K562 (cell line): ENCODE measurements around the gene ARHGEF17. TPM values are rescaled to one million over a fixed set of nuclear protein-coding genes. Genes with fewer than 3 reads are reported as not detected.

Source experiments
- ATAC-seq: fragments of 200-7000 bp; cut with Tn5 transposase; 3 replicates; pipeline ENCODE4 v1.9.1; 2020; ENCODE audit warnings: moderate library complexity
- BruUV-seq: library from RNA; stranded (reverse); fragments of 400-500 nt; replicated peaks from 2 replicates; lab custom pipeline; 2021; lab: Mats Ljungman, UMichigan
- CTCF ChIA-PET: fragments of 300-600 bp; formaldehyde crosslinking; extraction: SDS; loops from one replicate; lab custom pipeline; 2021; ENCODE audit warnings: low intra/inter-chr PET ratio; lab: Yijun Ruan, JAX
- POLR2A ChIA-PET: fragments of 300-600, 350-650 bp; sonication (Branson Sonifier 250); formaldehyde crosslinking; extraction: SDS; loops from one replicate; lab custom pipeline; 2021; ENCODE audit warnings: antibody characterized with exemption, inconsistent platforms; lab: Yijun Ruan, JAX
- DNase-seq, 4 experiments: peaks; one replicate each; pipeline versions ENCODE4 v3.0.0 to v3.0.0-alpha.2; 2011 to 2018; ENCODE audit warnings: low spot score in 3 of 4, mixed read lengths in 3 of 4; ENCODE audit errors: extremely low read depth in 1 of 4
- FAIRE-seq: peaks from 2 replicates; lab custom pipeline; 2011; peaks lifted over from hg19 to GRCh38; lab: Jason Lieb, UNC
- H2AFZ ChIP-seq: 2 replicates; pipeline ENCODE4 v1.6.0; 2011; ENCODE audit warnings: low read depth, low read length, control low read depth, inconsistent platforms
- H3K27ac ChIP-seq: fragments of 200-600 bp; 3 replicates; pipeline ENCODE4 v1.8.0; 2011; ENCODE audit warnings: low read depth, mild to moderate bottlenecking, control low read depth, inconsistent platforms, low read length, moderate library complexity, mixed read lengths; ENCODE audit errors: extremely low read depth
- H3K27me3 ChIP-seq, 2 experiments: fragments of 300-600 bp in 1 of 2; 2 replicates in 1 of 2; 3 replicates in 1 of 2; pipeline versions ENCODE4 v1.6.0 to v1.8.0; 2011; ENCODE audit warnings: inconsistent platforms in 2 of 2, low read length in 2 of 2, mild to moderate bottlenecking in 1 of 2, mixed read lengths in 1 of 2, moderate library complexity in 1 of 2; ENCODE audit not compliant: control insufficient read depth in 2 of 2, insufficient read depth in 2 of 2
- H3K36me3 ChIP-seq: fragments of 300-600 bp; 3 replicates; pipeline ENCODE4 v1.8.0; 2011; ENCODE audit warnings: mild to moderate bottlenecking, low read length, inconsistent platforms; ENCODE audit not compliant: control insufficient read depth, insufficient read depth
- H3K4me1 ChIP-seq, 2 experiments: fragments of 200-600 bp in 1 of 2; replicated peaks in 1 of 2; 2 replicates in 1 of 2; 3 replicates in 1 of 2; pipeline versions ENCODE4 v1.5.1 to v1.8.0; 2011; ENCODE audit warnings: inconsistent platforms in 2 of 2, low read length in 2 of 2, mild to moderate bottlenecking in 1 of 2, mixed read lengths in 1 of 2, moderate library complexity in 1 of 2; ENCODE audit not compliant: control insufficient read depth in 2 of 2, insufficient read depth in 2 of 2
- H3K4me2 ChIP-seq: 2 replicates; pipeline ENCODE4 v1.6.1; 2011; ENCODE audit warnings: low read length, control low read depth, inconsistent platforms, mixed read lengths; ENCODE audit not compliant: insufficient read depth
- H3K4me3 ChIP-seq: fragments of 200-600 bp; sonication (generic), shearing (Covaris generic); 2 replicates; pipeline ENCODE4 v1.5.1; 2016; ENCODE audit warnings: control low read depth, inconsistent platforms
- H3K79me2 ChIP-seq: fragments of 200-600 bp; 3 replicates; pipeline ENCODE4 v1.8.0; 2011; ENCODE audit warnings: low read length, inconsistent platforms; ENCODE audit not compliant: control insufficient read depth, insufficient read depth
- H3K9ac ChIP-seq, 2 experiments: 2 replicates each; pipeline versions ENCODE4 v1.6.0 to v1.6.1; 2011; ENCODE audit warnings: low read depth in 2 of 2, low read length in 2 of 2, control low read depth in 1 of 2, inconsistent platforms in 1 of 2, mild to moderate bottlenecking in 1 of 2, mixed read lengths in 1 of 2; ENCODE audit not compliant: insufficient read depth in 1 of 2
- H3K9me1 ChIP-seq: one replicate; pipeline ENCODE4 v1.6.0; 2011; ENCODE audit warnings: inconsistent platforms, mild to moderate bottlenecking, low read length, moderate library complexity; ENCODE audit not compliant: control insufficient read depth, insufficient read depth
- H3K9me3 ChIP-seq: replicated peaks from 2 replicates; pipeline ENCODE4 v1.5.1; 2011; ENCODE audit warnings: low read depth, low read length, inconsistent platforms; ENCODE audit not compliant: control insufficient read depth, insufficient read depth
- H4K20me1 ChIP-seq: replicated peaks from 2 replicates; pipeline ENCODE4 v1.6.1; 2011; ENCODE audit warnings: low read length, inconsistent platforms, mixed read lengths; ENCODE audit not compliant: control insufficient read depth, insufficient read depth
- CHD2 ChIP-seq: IDR thresholded peaks from 2 replicates; pipeline ENCODE4 v1.6.1; 2011; ENCODE audit warnings: low read depth, low read length
- NFIX ChIP-seq: fragments of 250-450 bp; sonication (Bioruptor Pico); IDR thresholded peaks from 2 replicates; pipeline ENCODE4 v1.4.0; 2020; ENCODE audit warnings: low read depth, mild to moderate bottlenecking, moderate library complexity
- NFRKB ChIP-seq: fragments of 450-650 bp; IDR thresholded peaks from 2 replicates; pipeline ENCODE4 v1.6.1; 2016; ENCODE audit warnings: low read depth
- PCBP1 ChIP-seq: fragments of 200-400 bp; formaldehyde crosslinking; IDR thresholded peaks from 2 replicates; pipeline ENCODE4 v1.6.1; 2018; ENCODE audit warnings: mild to moderate bottlenecking, low read depth, low read length; ENCODE audit not compliant: poor library complexity, severe bottlenecking
- SIX5 ChIP-seq, 2 experiments: IDR thresholded peaks; 2 replicates each; pipeline ENCODE4 v1.6.1; 2011; ENCODE audit warnings: low read length in 2 of 2, borderline replicate concordance in 1 of 2, low read depth in 1 of 2, mild to moderate bottlenecking in 1 of 2, moderate library complexity in 1 of 2; ENCODE audit not compliant: insufficient read depth in 1 of 2
- WGBS: fragments of 100-300 bp; shearing (Covaris generic); methylation state at CpG from one replicate; pipeline ENCODE4 v1.1.6; 2016; ENCODE audit warnings: low coverage, mixed read lengths; ENCODE audit not compliant: insufficient coverage; ENCODE audit errors: missing lambda C conversion rate; 5-methylcytosine and 5-hydroxymethylcytosine counted together
- in situ Hi-C: fragments of 300-500 bp; cut with MboI; formaldehyde crosslinking; loops from 4 replicates; pipeline ENCODE4 v1.15.0; 2018; ENCODE audit warnings: inconsistent platforms, mixed read lengths
- intact Hi-C: fragments of 100-400 bp; cut with micrococcal nuclease; formaldehyde crosslinking; loops from 2 replicates; pipeline ENCODE4 v1.14.2; 2022
- polyA plus RNA-seq, 8 experiments: library from polyadenylated mRNA; depleted of rRNA in 4 of 8; stranded (reverse) in 5 of 8; unstranded in 3 of 8; fragments of >200 nt; fragmentation: Nextera tagmentation in 2 of 8; fragmentation: Illumina TruSeq in 1 of 8; extraction: Ambion mirVana in 2 of 8; extraction: Trizol in 1 of 8; gene quantifications; 2 replicates each; pipeline versions ENCODE4 v1.2.1 to v1.2.3, GENCODE V29; 2011 to 2014; ENCODE audit warnings: inconsistent platforms in 1 of 8, missing spikeins in 1 of 8
- total RNA-seq, 7 experiments: library from RNA; depleted of rRNA in 6 of 7; stranded (reverse); fragments of >200 nt in 6 of 7; fragmentation: Illumina TruSeq in 2 of 7; extraction: Trizol in 2 of 7; gene quantifications; 2 replicates each; pipeline versions ENCODE4 v1.2.1 to v1.2.3, GENCODE V29; 2011 to 2021; ENCODE audit warnings: low replicate concordance in 1 of 7
- TF ChIP-seq, protein P1 (sequence below): sonication (generic); formaldehyde crosslinking; IDR thresholded peaks from 2 replicates; pipeline ENCODE4 v1.8.0; 2022; ENCODE audit warnings: mild to moderate bottlenecking, missing genetic modification reagents
- TF ChIP-seq, protein P2 (sequence below): fragments of 250-450 bp; sonication (Bioruptor Pico); IDR thresholded peaks from 2 replicates; pipeline ENCODE4 v1.4.0; 2020

Gene ARHGEF17
- total and polyA plus RNA-seq, 9 of the 15 experiments (the other 6 are each of a cell fraction or from before 2014, with no cell fraction given): 0.04 to 0.68 (median 0.10) TPM; not detected in 2

DNA sequence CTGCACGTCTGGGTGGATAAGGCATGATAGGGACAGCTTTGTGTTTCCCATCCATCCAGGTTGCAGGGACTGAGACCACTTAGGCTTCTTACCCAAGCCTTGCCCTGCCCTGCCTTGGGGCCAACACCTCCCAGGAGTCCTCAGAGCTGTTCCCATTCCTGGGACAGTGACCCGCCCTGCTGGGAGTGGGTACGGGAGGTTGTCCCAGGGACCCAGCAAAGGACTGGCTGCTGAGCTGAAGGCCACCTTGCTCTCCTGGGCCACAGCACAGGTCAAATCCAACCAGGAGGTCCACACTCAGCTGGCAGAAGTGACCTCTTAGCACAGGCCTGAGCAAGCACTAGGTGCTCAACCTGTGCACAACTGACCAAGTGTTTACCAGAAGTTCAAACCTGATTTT is 16.9 kb upstream of the ARHGEF17 start:
- FAIRE-seq: no peak
- in situ Hi-C loops: loop anchor here (5.0 kb wide), 2 partner anchors 46 to 104 kb away; no protein-coding TSS in a partner anchor
- no peak overlapping the region for H3K4me3 ChIP-seq
- peaks cover 0 to 5% of the 10 kb centered on the region in 2 experiments; a peak in 3 of 5 replicates for H3K27me3 ChIP-seq
- H4K20me1 ChIP-seq: peaks cover 9% of the 10 kb centered on the region; the same call in 1 of the 2 replicates
- 0% methylated on average over 3 of the region's 3 CpGs for WGBS
- no peak for ATAC-seq
- DNase-seq: no peak
- no peaks in the 10 kb centered on the region for H3K36me3 ChIP-seq
- no peaks in the 10 kb centered on the region for H3K9me3 ChIP-seq
- ChIA-PET CTCF (no interaction called here), POLR2A (interaction anchor here (1.0 kb wide), 1 partner anchor 11 kb away, joined by 3 read pairs; no protein-coding TSS in a partner anchor)
- no peak overlapping the region for H2AFZ ChIP-seq
- no peak overlapping the region for H3K27ac ChIP-seq
- H3K79me2 ChIP-seq: no peaks in the 10 kb centered on the region
- no peak overlapping the region for H3K4me2 ChIP-seq
- no peak overlapping the region for H3K9ac ChIP-seq
- H3K9me1 ChIP-seq: peaks cover 5% of the 10 kb centered on the region
- peaks cover 19 to 20% of the 10 kb centered on the region in 2 experiments; a peak in 4 of 5 replicates for H3K4me1 ChIP-seq
- intact Hi-C loops: no loop called here
- no TSS peak for BruUV-seq
- TF ChIP-seq NFIX (CRISPR knock-in tag): no peak
- TF ChIP-seq, protein P1, sequence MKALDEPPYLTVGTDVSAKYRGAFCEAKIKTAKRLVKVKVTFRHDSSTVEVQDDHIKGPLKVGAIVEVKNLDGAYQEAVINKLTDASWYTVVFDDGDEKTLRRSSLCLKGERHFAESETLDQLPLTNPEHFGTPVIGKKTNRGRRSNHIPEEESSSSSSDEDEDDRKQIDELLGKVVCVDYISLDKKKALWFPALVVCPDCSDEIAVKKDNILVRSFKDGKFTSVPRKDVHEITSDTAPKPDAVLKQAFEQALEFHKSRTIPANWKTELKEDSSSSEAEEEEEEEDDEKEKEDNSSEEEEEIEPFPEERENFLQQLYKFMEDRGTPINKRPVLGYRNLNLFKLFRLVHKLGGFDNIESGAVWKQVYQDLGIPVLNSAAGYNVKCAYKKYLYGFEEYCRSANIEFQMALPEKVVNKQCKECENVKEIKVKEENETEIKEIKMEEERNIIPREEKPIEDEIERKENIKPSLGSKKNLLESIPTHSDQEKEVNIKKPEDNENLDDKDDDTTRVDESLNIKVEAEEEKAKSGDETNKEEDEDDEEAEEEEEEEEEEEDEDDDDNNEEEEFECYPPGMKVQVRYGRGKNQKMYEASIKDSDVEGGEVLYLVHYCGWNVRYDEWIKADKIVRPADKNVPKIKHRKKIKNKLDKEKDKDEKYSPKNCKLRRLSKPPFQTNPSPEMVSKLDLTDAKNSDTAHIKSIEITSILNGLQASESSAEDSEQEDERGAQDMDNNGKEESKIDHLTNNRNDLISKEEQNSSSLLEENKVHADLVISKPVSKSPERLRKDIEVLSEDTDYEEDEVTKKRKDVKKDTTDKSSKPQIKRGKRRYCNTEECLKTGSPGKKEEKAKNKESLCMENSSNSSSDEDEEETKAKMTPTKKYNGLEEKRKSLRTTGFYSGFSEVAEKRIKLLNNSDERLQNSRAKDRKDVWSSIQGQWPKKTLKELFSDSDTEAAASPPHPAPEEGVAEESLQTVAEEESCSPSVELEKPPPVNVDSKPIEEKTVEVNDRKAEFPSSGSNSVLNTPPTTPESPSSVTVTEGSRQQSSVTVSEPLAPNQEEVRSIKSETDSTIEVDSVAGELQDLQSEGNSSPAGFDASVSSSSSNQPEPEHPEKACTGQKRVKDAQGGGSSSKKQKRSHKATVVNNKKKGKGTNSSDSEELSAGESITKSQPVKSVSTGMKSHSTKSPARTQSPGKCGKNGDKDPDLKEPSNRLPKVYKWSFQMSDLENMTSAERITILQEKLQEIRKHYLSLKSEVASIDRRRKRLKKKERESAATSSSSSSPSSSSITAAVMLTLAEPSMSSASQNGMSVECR: no peak
- TF ChIP-seq CHD2: no peak
- no peak for TF ChIP-seq PCBP1
- TF ChIP-seq, protein P2, sequence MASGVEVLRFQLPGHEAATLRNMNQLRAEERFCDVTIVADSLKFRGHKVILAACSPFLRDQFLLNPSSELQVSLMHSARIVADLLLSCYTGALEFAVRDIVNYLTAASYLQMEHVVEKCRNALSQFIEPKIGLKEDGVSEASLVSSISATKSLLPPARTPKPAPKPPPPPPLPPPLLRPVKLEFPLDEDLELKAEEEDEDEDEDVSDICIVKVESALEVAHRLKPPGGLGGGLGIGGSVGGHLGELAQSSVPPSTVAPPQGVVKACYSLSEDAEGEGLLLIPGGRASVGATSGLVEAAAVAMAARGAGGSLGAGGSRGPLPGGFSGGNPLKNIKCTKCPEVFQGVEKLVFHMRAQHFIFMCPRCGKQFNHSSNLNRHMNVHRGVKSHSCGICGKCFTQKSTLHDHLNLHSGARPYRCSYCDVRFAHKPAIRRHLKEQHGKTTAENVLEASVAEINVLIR (CRISPR knock-in tag): no peak
- TF ChIP-seq NFRKB: no peak
- no peak for TF ChIP-seq SIX5 (IDR thresholded peaks at IDR 0.05; ENCODE audit: borderline replicate concordance in 1 of 2, insufficient read depth in 1 of 2, low read depth in 1 of 2, low read length in 2 of 2)
- TF ChIP-seq, all 486 proteins: peak for 0
